SK-N-MC (cell line): ENCODE data around the gene PCSK4.

Source experiments
- EZH2 ChIP-seq: fragments of 200-600 bp; sonication (generic); IDR thresholded peaks from one replicate; pipeline ENCODE4 v1.6.1; 2017; ENCODE audit warnings: antibody characterized with exemption
- POLR2AphosphoS5 ChIP-seq: IDR thresholded peaks from 2 replicates; pipeline ENCODE4 v1.6.1; 2012; ENCODE audit warnings: mild to moderate bottlenecking, low read depth, low read length, borderline replicate concordance

DNA sequence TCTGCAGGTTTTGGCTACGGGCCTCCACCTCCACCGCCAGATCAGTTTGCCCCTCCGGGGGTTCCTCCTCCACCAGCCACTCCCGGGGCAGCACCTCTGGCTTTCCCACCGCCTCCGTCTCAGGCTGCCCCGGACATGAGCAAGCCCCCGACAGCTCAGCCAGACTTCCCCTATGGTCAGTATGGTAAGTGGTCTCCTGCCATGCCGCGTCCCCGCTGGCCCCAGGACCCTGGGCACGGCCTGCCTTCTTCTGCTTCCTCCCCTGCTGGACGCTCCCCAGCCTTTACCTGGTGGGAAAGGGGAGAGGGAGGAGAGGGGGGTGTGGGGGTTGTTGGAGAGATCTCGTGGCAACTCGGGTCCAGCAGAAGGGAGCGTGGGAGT lies 57.7 kb downstream of the PCSK4 start:
- no peak for TF ChIP-seq EZH2
- TF ChIP-seq POLR2AphosphoS5, result no peak
